EL (cell line): ENCODE data around the gene PRKG1.
"Not testable (repeated sequence)": the region's sequence is repeated elsewhere in the genome, so short reads cannot be mapped to it uniquely, and the experiment has no call there.

Experiments
- DNase-seq: peaks from one replicate; pipeline ENCODE4 v3.0.0-alpha.2; 2016

Gene PRKG1

DNA sequence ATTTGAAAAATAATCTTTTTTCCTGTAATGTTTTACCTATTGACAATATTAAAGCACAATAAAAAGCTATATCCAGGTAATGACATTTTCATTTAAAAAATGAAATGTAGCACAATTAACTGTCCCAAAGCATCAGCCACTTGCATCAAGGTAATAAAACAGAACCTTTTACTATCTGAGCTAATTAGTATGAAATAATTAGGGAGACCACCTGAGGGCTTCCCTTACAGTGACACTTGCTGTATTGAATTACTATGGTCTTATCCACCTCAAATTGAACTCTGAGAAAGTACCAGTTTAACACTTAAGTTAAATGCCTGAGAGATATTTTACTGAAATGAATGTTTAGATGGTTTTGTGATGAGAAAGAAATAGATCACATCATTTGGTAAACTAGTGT is 1120.4 kb downstream of the PRKG1 start:
- DNase-seq = no peak

DNA sequence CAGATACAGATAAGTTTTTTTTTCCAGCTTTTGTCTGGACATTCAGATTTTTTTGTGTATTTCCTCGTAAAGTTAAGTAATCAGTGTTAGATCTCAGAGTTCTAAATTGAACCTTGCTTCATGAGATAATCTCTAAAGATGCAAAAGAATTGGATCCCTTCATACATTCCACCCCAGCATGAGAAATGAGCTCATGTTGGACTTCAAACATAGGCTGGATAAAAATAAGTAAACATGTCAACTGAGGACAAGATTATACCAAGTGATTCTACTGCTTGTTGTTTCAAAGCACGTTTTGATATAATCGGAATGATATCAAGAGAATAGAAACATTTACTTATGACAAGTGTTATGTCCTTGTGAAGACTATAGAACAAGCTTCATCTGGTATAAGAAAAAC is 1122.8 kb downstream of the PRKG1 start:
- DNase-seq = no peak

DNA sequence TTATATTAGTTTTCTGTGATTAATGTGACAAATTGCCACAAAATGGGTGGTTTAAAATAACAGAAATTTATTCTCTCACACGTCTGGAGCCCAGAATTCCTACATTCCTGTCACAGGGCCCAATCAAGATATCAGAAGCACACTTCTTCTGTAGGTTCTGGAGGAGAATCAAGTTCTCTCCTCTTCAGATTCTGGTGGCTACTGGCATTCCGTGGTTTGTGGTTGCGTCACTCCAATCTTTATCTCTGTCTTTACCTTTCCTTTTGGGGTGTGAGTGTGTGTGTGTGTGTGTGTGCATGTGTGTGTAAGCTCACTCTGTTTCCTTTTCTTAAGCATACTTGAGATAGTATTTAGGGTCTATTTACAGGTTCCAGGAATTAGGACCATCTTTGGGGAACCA is 1124.3 kb downstream of the PRKG1 start:
- no peak for DNase-seq

DNA sequence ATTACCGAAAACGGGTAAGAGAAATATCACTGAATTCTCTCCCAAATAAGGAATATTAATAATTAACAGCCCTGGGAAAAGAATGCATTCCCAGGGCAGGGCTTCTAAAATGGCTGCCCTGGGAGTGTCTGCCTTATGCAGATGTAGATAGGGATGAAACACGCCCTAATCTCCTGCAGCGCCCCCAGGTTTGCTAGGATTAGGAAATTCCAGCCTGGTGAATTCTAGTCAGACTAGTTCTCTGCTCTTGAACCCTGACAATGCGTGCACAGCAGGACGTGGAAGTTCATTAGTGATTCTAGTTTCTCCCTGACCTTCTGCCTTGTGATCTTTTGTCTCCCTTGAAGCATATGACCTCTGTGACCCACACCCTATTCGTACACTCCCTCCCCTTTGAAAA is 1130.6 kb downstream of the PRKG1 start:
- DNase-seq = not testable (repeated sequence)

DNA sequence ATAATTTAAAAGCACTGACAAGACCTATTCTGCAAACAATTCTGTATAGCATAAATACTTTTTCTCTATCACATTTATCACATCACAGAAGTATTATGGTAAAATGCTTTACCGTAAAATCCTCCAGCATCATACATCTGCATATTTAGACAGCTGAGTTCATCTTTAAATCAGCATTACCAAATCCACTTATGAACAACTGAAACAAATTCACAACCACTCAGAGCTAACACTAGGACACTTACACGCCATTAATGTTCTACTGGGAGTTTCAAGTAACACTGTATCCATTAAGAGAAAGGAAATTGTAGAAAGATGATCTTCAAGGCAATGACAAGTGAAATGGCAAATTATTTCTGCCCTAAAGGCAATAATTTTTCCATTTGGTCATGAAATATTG is 1134.1 kb downstream of the PRKG1 start:
- no peak for DNase-seq

DNA sequence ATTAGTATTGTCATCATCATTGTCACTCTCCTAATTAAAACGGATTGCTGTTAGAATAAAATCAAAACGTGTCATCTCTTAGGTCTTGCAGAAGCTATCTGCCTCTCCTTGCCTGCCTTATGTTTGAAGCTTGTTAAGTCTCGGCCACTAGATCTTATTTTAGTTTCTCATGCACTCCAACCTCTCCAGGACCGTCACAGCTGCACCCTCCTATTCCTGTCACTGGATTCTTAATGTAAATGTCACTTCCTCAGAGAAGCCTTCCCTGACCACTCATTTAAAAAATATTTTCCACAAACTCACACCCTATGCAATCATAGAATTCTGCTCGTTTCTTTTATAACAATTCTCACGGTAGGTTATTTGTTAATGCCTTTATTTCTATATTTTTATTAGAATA is 1135.9 kb downstream of the PRKG1 start:
- peak; percentile 22 for DNase-seq

DNA sequence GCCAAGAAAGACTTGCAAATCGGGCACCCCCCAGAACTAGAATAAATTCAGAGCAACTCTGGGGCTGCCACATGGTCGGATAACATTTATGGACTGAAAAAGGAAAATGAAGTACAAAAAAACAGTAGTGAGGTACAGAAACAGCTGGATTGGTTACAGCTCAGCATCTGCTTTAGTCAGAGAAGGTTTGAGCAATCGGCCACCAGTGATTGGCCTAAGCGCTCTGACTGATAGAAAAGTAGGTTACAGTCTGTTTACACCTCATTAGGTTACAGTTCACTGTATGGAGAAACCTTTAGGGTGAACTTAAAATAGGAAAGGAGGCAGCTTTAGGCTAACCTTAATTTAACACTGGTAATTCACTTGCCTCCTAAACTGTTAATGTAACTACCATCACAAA is 1137.8 kb downstream of the PRKG1 start:
- DNase-seq = no peak

DNA sequence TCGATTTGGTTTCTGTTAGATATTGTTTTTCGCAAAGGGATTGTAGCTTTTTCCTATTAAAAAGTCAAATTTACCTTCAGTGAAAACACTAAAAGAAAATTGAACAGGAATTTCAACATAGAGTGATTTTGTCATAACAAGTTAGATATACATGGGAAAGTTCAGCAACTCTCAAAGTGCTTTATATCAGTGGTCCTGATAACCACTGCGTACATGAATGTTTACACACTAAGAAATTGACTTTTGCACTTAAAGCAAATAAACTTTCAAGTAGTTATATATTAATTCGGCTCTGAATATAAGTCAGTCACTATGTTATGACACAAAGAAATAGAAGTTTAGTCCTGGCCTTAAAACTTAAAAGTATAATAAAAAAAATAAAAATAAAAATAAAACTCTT is 1138.5 kb downstream of the PRKG1 start:
- DNase-seq = no peak

DNA sequence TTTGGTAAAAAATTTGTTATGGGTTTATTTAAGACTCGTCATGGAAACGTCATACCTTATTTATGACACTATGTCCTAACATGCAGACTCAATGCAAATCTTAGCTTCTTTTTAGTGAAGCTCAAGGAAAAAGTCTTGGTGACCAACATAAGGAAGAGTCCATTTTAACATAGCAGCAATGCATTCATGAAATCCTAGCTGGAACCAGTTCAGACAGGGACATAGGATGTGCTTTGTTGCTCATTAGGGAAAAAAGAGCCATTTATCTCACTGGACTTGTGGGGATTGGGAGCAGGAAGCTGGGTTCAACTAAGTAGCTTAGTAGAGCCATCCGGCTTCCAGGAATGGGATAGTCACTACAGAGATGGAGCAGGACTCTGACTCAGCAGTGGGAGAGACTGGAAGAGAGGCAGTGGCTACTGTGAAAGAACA is 1139.0 kb downstream of the PRKG1 start:
- peak; percentile 45 for DNase-seq

DNA sequence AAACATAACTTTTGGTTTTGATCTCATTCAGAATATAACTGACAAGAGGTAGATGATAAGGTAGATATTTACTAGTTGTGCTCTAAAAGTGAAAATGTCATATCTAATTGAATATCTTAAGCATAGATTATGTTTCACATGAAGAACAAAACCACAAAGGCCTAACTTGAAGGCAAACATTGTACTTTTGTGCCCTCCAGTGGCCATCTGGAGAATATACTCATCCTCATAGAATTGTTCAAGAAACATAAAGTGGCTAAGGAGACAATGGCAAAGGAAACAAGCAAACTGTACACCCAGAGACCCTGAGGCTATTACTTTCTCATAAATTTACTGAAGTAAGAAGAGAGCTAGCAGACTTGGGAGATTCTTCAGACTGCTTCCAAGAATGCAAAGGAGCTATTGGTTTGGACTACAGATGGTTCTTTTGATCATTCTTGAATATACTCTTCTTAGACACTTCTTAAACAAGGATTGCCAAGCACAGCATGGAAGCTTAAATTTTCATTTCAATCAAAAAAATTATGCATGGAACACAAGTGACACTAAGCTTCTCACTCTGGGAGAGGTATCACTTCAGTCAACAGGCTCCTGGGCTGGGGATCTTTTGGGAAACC is 1141.6 kb downstream of the PRKG1 start:
- DNase-seq = peak; percentile 70

DNA sequence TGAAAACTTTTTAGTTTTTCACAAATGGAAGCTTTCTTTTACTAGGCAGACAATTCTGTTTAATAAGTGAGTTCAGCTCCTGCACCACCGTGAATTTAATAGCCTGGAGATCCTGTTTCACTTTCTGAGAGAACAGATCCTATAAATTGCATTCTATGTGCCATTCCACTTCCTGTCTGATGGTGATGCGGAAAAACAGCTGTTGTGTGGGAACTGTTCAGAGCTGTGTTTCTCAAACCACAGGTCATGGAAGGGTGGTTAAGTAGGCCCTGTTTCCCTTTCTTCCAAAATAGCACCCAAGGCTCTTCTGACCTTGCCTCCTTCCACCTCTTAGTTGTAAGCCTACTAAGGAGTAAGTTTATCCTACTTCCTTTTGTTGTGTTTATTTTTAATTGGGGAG is 1142.6 kb downstream of the PRKG1 start:
- DNase-seq = peak; percentile 59

DNA sequence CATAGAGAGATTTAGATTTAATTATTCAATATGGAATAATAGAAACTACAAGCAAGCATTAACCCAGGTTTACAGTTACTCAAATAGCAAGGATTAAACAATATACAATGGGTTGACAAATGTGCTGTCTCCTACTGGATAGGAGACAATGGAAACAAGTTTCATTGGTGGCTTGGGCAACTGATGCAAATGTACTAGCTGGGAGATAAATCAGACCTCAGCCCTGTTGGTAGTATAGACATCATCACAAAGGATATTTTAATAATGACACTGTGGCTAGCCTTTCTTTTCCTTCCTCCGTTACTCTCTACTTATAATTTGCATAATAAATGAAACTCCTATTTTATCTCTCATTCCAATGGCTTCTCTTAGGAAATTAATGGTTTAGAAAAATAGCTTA is 1143.2 kb downstream of the PRKG1 start:
- no peak for DNase-seq

DNA sequence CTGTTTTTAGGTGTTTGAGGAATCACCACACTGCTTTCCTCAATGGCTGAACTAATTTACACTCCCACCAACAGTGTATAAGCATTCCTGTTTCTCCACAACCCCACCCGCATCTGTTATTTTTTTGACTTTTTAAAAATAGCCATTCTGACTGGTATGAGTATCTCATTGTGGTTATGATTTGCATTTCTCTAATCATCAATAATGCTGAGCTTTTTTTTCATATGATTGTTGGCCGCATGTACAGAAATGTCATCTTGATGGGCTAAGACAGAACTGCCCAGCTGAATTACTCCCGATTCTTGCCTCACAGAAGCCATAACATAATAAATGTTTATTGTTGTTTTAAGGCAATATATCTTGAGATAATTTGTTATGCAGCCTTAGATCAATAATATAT is 1146.7 kb downstream of the PRKG1 start:
- DNase-seq = no peak

DNA sequence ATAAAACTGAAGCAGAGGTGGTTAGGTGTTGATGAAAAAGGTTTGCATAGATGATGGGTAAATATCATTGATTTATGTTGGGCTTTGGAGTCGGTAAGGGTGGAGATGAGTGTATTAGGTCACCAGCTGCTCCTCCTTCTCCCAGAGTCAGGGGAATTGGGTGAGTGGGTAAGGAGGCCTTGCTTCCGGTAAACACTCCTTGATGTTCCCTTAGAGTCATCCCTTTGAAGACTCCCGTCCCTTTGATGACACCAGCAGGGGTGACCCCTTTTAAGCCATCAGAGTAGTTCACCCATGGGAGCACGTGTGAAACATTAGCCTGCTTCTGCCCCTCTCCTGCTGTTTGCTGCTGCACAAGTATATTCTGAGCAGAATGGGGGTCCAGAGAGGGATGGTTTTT is 1147.6 kb downstream of the PRKG1 start:
- DNase-seq = no peak

DNA sequence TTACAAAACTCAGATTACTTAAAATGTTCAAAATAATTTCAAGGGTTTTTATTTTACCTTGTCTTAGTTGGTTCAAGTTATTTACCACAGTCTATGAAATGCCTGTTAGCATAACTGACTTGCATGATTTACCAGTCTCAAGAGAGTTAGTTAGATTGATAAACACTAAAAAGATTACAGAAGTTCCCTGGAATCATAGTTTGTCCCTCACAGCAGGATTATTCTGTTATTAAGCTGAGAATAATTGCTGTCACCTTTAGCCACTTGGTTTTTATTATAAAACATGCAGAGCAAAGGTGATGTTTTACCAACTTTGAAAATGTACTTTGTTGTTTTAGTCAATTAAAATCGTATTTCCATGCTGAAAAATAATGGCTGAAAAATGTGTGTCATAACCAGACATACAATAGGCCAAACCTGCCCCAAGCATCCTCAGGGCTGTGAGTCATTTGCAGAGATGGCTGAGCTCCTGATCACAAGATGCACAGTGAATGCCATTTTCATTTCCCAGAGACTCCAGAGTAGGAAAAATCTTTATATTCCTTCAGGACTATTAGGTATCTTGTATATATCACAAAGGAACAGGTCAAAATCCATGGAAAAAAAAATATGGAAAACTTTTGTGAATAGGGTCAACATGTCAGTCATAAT is 1152.0 kb downstream of the PRKG1 start:
- peak; percentile 51 for DNase-seq

DNA sequence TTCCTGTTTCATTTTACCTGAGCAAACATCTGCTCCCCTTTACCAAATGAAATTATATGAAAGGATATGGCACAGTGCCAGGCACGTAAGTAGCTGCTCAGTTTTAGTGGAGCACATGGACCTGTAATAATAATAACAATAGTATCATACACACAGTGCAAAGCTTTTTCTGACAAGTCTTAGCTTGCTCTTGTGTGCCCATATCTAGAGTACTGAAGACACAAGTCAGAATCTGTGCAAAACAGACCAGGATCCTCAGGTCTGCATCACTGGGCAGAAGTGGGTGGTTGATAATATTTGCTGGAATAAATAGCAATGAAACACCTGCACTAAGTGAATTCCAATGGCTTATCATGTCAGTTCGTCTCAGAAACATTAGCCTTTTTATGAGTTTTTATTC is 1154.3 kb downstream of the PRKG1 start:
- DNase-seq = no peak

DNA sequence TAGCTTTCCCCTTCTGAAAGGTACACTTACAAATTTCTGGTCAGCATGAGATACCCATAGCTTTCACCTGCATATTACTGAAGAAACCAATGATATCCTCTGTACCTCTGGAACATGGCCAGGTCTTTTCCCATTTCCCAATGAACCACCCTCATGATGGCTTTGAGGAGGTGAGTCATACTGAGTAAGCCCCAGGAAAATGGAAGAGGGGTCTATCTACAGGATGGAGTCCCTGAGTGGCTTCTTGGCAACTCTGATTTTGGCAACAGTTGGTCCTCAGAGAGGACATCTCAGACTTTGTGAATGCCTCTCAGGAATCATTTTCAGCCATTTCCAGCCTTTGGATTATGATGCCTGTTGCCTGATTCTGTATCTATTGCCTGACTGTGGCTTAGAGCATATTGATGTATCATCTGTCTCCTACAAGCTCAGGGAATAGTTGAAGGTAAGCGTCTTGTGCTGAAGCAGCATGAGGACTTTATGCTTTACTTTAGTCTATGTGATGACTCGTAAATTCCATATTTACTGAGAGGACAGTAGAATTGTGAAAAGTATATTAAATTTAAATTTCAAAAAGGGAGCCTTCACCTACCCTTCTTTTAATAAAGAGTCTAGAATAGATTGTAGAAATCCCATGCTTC is 1155.1 kb downstream of the PRKG1 start:
- peak; percentile 36 for DNase-seq

DNA sequence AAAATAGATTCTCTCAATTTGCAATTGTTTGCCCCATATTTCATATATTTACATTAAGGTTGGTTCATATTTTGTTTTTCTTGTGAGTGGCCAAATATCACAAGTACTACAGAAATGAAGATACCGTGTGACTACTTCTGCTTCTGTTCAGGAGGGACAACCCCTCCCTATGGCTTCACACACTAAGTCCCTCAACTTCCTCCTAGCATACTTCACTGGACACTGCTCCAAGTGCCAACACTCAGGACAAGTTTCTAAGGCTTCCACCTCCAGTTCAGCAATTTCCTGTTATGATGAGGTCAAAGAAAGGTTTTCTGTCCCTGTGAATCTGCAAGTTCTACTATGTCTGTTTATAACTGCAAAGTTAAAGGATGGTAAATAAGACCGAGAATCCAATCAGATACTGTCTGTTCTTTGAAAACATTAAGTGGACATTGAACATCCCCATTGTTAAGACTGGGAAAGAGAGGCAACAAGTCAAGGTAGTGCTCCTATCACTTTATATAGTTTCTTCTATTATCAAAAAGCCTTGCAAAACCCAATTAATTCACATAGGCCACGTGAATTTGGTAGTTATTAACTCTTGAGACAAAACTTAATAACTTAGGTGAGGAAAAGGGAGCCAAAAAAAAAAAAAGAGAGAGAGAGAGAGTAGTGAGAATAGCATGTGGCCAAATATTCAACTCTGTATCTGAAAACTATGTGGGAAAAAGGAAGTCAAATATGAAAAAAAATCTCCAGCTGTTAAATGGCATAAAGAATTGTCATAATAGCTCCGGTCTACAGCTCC is 1158.5 kb downstream of the PRKG1 start:
- DNase-seq = no peak

DNA sequence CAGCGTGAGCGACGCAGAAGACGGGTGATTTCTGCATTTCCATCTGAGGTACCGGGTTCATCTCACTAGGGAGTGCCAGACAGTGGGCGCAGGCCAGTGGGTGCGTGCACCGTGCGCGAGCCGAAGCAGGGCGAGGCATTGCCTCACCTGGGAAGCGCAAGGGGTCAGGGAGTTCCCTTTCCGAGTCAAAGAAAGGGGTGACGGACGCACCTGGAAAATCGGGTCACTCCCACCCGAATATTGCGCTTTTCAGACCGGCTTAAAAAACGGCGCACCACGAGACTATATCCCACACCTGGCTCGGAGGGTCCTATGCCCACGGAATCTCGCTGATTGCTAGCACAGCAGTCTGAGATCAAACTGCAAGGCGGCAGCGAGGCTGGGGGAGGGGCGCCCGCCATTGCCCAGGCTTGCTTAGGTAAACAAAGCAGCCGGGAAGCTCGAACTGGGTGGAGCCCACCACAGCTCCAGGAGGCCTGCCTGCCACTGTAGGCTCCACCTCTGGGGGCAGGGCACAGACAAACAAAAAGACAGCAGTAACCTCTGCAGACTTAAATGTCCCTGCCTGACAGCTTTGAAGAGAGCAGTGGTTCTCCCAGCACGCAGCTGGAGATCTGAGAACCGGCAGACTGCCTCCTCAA is 1159.2 kb downstream of the PRKG1 start:
- not testable (repeated sequence) for DNase-seq

DNA sequence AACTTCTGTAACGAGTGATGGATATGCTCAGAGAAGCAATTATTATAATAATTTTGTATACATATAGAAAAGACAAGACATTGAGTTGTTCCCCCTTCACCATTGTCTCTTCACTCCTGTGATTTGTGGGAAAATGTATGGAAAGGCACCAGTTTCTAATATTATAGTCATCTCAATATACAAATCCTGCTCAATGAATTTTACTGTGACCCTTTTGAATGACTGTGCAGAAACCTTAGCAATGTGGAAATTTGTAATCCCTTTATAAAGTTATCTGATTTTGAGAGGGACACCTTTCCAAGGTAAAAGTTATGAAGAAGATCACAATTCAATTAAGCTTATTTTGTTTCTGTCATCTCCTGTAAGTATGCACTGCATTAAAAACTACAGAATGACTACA is 1165.5 kb downstream of the PRKG1 start:
- DNase-seq = no peak

DNA sequence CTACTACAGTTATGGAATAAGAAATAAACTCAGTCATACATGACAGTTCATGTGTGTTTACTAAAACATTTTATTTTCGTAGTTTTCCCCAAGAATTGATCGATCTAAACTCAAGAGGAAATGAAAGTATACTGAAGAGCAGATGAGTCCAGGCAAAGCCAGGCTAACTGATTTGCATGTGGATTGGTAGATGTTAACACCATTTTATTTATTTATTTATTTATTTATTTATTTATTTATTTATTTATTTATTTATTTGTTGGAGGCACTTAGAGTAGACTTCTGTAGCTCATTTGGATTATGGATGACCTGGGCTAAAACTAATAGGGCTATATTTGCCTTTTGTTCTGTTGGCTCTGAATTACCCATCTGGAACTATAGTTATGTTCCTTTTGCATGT is 1171.3 kb downstream of the PRKG1 start:
- DNase-seq = no peak

DNA sequence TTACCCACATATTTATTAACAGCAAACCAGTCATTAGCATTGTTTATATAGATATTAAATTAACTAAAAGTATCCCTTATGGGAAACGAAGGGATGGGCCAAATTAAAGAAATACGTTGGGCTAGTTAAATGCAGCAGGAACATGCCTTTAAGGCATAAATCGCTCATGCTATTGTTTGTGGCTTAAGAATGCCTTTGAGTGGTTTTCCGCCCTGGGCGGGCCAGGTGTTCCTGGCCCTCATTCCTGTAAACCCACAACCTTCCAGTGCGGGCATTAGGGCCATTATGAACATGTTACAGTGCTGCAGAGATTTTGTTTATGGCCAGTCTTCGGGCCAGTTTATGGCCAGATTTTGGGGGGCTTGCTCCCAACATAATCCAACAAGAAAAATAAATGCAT is 1173.6 kb downstream of the PRKG1 start:
- not testable (repeated sequence) for DNase-seq

DNA sequence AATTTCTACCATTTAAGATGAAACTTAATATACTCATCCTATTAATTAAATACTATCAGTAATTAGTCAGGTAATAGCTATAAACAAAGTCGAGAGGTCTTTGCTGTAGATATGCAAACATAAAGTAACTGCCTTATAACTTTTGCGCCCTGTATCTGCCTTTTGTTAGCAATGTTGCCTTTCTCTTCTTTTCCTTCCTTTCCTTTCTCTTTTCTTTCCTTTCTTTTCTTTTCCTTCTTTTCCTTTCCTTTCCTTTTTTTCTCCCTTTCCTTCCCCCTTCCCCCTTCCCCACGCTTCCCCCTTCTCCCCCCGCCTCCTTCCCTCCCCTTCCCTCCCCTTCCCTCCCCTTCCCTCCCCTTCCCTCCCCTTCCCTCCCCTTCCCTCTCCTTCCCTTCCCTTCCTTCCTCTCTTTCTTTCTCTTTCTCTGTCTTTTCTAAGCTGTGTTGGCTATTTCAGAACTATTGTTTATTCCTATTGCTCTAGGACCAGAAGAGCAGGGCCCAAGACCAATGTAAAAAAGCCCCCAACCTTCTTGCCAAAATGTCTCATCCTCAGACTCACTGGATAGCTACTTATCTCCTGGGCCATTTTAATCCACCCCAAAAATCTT is 1174.5 kb downstream of the PRKG1 start:
- no peak for DNase-seq
